T47D (cell line): ENCODE measurements around the gene KIDINS220.

Experiments
- DNase-seq, 2 experiments: peaks; one replicate each; pipeline versions ENCODE4 v3.0.0 to v3.0.0-alpha.2; 2011 to 2012; ENCODE audit warnings: low read depth in 1 of 2, low spot score in 1 of 2
- JUND ChIP-seq: IDR thresholded peaks from 2 replicates; pipeline ENCODE4 v1.6.1; 2012; ENCODE audit warnings: low read depth
- in situ Hi-C: cut with HindIII; loops from 2 replicates; pipeline ENCODE4 v1.10.0; 2016; ENCODE audit warnings: low sequenced_read_pairs, low pct_unique_long_range_greater_than_20kb

KIDINS220 gene

GRCh38 chr2:8863331-8863953, 26.0 kb upstream of the KIDINS220 start:
- in situ Hi-C loops = no loop called here

GRCh38 chr2:8862230-8862629, 24.8 kb upstream of the KIDINS220 start:
- in situ Hi-C loops = no loop called here
- TF ChIP-seq JUND = no peak
- no peak for DNase-seq

More at GRCh38 chr2:8863331-8863953, 26.0 kb upstream of the KIDINS220 start:
- no peak for TF ChIP-seq JUND
- DNase-seq = no peak

- TF ChIP-seq JUND = no peak
- no peak for DNase-seq
- in situ Hi-C loops = no loop called here
Measured at GRCh38 chr2:8861797-8862196, 24.4 kb upstream of the KIDINS220 start.

DNA sequence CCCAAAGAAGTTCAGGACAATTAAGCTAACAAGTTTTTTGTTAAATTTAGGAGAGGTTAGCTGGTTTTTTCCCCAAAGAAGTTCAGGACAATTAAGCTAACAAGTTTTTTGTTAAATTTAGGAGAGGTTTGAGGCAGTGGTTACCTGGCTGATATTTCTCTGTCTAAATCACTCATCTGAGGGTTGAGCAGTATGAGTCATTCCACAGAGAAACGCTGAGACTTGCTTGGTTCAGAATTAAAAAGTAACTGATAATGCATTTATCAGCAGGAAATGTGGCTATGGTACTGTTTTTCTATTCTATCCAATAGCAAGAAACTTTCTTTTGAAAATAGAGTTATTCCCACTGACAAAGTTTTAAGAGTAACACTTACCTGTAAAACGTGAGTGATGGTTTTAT, 22.8 kb upstream of the KIDINS220 start:
- no peak for TF ChIP-seq JUND
- in situ Hi-C loops = no loop called here
- no peak for DNase-seq

DNA sequence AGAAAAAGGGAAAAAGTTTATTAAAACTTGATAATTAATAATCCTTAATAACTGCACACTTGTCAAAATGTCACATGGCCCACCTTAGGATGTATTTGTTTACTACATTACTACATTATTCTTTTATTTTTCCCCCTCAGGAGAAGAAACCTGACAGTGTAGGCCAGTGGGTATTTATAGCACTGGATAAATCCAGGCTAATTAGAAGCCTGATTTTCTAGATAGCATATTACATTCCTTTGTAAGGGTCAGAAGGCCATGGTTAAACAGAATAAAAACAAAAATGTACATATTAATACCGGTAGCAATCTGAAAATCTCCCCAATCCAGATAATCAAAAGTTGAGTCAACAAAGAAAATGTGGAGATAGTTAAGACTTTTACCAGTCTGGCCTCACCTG, 21.5 kb upstream of the KIDINS220 start:
- in situ Hi-C loops = no loop called here
- DNase-seq = no peak
- no peak for TF ChIP-seq JUND

GRCh38 chr2:8858264-8858663, 20.9 kb upstream of the KIDINS220 start:
- no peak for TF ChIP-seq JUND
- no peak for DNase-seq
- in situ Hi-C loops = no loop called here

DNA sequence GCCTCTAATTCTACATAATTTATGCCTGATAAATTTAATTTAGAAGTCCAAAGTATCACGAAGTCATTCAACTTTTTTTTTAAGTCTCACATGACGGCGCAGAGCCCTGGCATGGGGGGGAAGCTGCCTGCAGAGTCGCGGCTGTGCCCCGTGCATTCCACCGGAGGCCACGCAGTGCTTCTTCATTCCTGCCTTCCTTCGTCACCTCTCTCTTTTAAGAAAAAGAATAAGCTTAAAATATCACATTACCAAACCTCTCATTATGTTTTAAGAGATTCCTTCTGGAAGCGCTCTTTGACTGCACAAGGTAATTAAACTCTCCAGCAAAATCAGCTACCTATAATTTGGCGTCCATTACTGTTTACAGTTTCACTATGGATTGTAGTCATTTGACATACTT, 20.3 kb upstream of the KIDINS220 start:
- DNase-seq = no peak
- in situ Hi-C loops = no loop called here
- no peak for TF ChIP-seq JUND

DNA sequence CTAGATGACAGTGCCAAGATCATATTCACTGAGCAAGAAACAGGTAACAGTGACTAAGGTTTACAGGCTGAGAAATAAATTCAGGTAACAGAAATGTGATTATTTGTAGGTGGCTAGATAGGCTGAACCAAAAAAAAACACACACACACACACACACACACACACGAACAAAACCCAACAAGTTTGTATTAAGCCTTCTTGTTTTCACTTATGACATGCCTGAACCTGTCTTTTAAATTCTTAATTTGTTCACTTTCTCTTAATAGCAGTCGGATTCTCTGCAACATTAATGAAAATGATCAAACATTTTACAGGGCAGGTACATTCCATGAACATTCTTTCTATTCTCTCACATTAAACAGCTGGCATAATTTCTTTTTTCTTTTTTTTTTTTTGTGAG, 18.8 kb upstream of the KIDINS220 start:
- no peak for DNase-seq
- in situ Hi-C loops = no loop called here
- no peak for TF ChIP-seq JUND

GRCh38 chr2:8855010-8855409, 17.6 kb upstream of the KIDINS220 start:
- DNase-seq = no peak
- no peak for TF ChIP-seq JUND
- in situ Hi-C loops = no loop called here

DNA sequence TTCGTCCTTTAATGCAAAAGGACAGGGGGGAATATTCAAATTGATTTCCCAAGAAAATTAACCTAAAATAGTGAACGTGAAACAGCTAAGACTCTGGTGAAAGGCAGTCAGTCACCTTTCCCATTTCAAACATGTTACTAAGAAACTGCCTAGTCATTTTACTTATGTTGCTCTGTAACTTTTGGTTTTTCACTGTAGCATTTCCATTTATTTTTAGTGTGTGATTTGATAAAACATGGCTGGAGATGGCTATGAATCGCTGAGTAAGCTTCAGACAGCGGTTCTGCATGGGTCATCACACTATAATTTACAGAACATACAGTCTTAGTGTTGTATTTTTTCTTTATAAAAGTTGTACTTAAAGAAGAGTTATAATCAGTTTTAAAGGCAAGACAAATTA, 16.0 kb upstream of the KIDINS220 start:
- in situ Hi-C loops = no loop called here
- DNase-seq = no peak
- no peak for TF ChIP-seq JUND

DNA sequence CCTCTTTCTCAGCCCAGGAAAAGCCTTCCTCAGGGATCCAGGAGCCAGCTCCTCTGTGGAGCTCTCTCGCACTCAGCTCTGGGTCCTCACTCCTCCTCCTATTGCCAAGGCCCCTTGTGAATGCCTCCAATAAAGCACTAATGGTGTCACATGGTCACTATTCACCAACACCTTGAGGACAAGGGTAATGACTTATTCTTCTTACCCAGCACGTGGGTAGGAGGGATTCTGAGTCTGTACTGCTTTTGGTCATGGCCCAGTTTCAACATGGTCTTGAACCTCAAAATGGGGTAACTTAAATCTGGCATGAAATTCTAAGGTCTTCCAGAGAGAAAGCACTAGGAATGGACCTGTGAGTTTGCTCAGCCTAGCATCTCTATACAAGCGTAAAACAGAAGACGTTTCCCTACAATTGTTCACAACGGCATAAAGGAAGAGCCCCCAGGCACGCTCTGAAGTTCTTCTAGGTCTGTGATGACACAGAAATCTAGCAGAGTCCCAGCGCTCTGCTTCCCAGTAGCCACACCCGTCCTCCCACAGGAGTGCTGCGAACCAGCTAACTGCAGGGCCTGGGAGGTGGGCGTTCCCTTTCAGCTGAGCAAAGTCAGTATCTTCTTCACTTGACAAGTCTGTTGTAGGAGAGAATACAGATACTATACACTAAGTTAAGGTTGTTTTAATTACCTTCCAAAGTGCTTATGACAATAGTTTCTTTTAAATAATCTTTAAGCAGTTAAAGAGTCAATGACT, 14.6 kb upstream of the KIDINS220 start:
- DNase-seq = no peak
- in situ Hi-C loops = no loop called here
- TF ChIP-seq JUND = no peak

GRCh38 chr2:8850845-8851487, 13.6 kb upstream of the KIDINS220 start:
- DNase-seq = no peak

DNA sequence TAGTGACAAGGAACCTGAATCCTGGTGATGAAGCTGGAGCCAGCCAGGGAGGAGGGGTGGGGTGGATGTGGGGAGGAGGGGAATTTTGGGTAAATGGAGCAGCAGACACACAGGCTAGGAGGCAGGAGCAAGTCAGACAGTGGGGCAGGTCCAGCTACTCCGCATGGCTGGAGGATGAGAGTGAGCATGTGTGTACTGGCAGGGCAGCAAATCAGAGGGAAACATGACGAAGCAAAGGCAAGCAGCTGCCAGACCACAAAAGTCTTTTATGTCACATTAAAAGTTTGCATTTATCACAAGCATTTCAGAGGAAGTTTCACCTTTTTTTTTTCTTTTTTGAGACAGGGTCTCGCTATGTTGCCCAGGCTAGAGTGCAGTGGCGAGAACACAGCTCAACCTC, 11.9 kb upstream of the KIDINS220 start:
- in situ Hi-C loops = no loop called here
- DNase-seq = no peak
- TF ChIP-seq JUND = no peak

More at GRCh38 chr2:8850845-8851487, 13.6 kb upstream of the KIDINS220 start:
- TF ChIP-seq JUND = no peak
- in situ Hi-C loops = no loop called here
